Jurkat, Clone E6-1 (cell line): ENCODE results near the gene PBRM1.

Experiments used
- DNase-seq: peaks from one replicate; pipeline ENCODE4 v3.0.0-alpha.2; 2011; ENCODE audit warnings: low read depth, low spot score
- H3K4me3 ChIP-seq: 2 replicates; pipeline ENCODE4 v1.5.1; 2011; ENCODE audit warnings: mild to moderate bottlenecking, low read length, control low read depth, moderate library complexity

The PBRM1 gene

DNA sequence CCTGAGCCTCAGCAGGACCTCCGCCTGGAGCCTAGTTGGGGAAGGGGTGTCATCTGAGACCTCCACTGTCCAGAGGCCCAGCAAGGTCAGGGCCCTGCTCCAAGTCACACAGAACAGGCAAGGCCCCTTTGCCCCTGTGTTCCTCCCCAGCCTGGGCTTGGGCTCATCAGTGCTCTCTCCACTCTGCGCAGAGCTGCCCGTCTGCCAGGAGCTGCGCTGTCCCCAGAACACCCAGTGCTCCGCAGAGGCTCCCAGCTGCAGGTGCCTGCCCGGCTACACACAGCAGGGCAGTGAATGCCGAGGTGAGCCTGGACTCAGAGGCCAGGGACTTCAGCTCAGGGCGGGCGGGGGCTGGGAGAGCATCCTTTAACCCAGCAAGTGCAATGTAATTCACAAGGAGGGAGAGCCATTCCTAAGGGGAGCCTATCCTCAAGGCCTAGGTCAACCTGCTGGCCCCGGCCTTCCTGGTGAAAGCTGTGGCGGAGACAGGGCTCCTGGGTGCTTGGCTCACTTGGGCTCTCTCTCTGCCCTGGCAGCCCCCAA is 182.8 kb downstream of the PBRM1 start:
- no peak for DNase-seq
- no peak overlapping the region for H3K4me3 ChIP-seq

DNA sequence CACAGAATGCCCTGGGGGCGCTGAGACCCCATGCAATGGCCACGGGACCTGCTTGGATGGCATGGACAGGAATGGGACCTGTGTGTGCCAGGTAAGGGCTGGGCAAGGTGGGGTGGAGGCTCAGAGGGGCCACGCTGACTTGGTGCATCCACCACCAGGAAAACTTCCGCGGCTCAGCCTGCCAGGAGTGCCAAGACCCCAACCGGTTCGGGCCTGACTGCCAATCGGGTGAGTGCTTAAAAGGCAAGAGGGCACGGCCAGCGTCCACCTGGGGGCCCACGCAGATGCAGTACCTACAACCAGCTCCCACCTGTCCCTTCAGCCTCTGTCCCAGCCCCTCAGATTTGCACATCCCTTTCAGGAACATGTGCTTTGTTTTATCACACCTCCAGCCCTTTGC is 183.7 kb downstream of the PBRM1 start:
- no peak for DNase-seq
- no peak overlapping the region for H3K4me3 ChIP-seq

DNA sequence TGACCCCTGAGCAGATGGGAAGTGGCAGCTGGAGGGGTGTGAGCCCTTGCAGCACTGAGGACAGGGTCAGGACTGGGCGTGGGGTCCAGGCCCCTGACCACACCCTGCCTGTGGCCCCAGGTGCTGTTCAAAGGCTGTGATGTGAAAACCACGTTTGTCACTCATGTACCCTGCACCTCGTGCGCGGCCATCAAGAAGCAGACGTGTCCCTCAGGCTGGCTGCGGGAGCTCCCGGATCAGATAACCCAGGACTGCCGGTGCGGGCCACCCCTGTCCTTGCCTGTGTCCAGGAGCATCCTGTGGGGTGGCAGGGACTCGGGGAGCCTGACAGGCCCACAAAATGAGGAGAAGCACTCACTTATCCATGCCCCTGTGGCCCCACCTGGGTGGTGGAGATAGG is 184.7 kb downstream of the PBRM1 start:
- no peak for DNase-seq

DNA sequence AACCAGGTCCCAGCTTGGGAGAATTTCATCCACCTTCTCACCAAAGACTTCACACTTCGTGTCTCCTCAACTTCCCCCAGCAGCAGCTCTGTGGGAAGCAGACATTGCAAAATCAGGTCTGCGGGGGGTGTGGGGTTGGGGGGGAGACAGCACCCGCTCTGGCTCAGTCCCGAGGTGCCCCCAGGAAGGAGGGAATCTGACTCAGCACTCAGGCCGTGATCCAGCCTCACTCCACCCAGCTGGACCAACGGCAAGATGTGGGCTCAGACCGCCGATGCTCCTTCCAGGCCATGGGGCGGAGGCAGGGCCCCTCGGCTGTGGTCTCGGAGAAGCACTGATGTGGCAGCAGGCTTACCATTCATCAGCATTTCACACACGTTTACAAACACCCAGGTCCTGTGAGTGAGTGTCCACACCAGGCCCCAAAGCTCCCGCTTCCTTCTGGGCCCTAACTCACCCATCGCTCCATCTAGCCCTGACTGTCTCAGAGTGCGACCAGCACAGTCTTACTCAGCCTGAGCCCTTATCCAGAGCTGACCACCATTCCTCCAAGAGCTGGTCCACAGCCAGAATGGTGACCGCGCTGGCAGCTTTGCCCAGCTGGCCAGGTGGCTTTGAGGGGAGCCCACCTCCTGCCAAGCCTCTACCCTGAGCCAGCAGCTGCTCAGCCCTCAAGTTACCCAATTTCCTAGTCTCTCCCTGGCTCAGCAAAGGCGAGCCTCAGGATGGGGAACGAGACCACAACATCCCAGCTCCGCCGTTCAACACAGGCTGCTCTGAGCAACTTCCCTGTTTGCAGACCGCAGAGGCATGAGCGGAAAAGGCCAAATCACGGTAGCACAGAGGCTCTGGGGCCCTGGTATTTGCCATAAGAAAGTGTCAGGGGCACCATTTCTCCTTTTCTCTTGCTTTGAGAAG is 187.3 kb downstream of the PBRM1 start:
- DNase-seq, result no peak
- H3K4me3 ChIP-seq, result no peak overlapping the region

More for the DNA sequence above, 184.7 kb downstream of the PBRM1 start:
- no peak overlapping the region for H3K4me3 ChIP-seq

DNA sequence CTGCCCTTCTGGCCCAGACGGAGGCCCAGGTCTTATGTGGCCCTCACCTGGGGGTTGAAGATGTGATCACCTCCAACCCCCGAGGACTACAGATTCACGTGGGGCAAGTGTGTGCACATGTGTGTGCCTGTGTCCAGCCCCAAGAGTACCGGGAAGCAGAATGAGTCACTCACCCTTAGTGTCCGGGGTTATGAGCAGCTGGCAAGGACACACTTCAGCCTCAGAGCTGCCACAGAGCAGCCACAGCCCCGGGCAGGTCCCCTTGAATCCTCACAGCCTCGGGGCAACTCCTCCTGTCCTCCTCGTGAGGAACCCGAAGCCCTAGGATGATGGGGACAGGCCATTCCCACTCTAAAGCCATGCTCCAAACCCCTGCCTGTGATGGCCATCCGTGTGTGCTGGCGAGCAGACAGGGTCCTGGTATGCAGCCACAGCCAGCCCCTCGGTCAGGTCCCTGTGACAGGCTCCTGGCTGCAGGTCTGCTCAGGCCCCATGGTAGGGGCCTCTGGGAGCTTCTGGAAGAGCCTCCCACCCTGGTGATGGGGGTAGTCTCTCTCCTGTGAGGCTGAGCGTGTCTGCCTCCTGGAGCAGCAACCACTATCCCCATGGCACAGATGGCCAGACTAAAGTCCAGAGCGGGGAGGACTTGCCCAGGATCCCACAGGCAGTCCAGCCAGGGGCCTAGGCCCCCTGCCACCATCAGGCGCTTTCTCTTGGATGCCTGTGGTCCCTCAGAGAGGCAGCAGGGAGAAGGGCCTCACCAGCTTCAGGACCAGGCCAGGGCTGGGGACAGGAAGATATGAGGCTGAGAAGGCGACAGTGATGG is 189.7 kb downstream of the PBRM1 start:
- DNase-seq, result no peak
- H3K4me3 ChIP-seq, result no peak overlapping the region
